Upper lobe of left lung (tissue), 6 donors: ENCODE data around the gene BSN. TPM values are rescaled to one million over a fixed set of nuclear protein-coding genes. Genes with fewer than 3 reads are reported as not detected.
A peak's percentile ranks its signal among the peaks of the same experiment; 100 is the strongest.

Experiments
- ATAC-seq, 2 donors: fragments of 200-7000 bp; cut with Tn5 transposase; one replicate each; pipeline ENCODE4 v1.9.1; 2022; ENCODE audit warnings: mild to moderate bottlenecking in 2 of 2, moderate library complexity in 2 of 2; ENCODE audit not compliant: low FRiP score in 2 of 2
- DNase-seq, 2 donors: peaks; one replicate each; pipeline ENCODE4 v3.0.0-alpha.2; 2019 to 2020
- H3K27ac ChIP-seq, 4 donors: fragments of 200-600 bp; sonication (generic); one replicate each; pipeline ENCODE4 v1.5.1; 2016 to 2019
- H3K27me3 ChIP-seq, 4 donors: fragments of 200-600 bp; sonication (generic); one replicate each; pipeline ENCODE4 v1.5.1; 2017 to 2019
- H3K36me3 ChIP-seq, 4 donors: fragments of 200-600 bp; sonication (generic); one replicate each; pipeline ENCODE4 v1.5.1; 2016 to 2019
- H3K4me1 ChIP-seq, 4 donors: fragments of 200-600 bp; sonication (generic); one replicate each; pipeline ENCODE4 v1.5.1; 2018 to 2019
- H3K4me3 ChIP-seq, 4 donors: fragments of 200-600 bp; sonication (generic); one replicate each; pipeline ENCODE4 v1.5.1; 2017 to 2019; ENCODE audit warnings: mild to moderate bottlenecking in 2 of 4, moderate library complexity in 1 of 4
- H3K9me3 ChIP-seq, 4 donors: fragments of 200-600 bp; sonication (generic); one replicate each; pipeline ENCODE4 v1.5.1; 2018 to 2019
- CTCF ChIP-seq, 6 experiments: fragments of 450-650 bp in 4 of 6; fragments of 200-600 bp in 2 of 6; sonication (generic) in 2 of 6; IDR thresholded peaks; one replicate each; pipeline ENCODE4 v1.5.1; 2016 to 2019; ENCODE audit warnings: antibody characterized with exemption in 6 of 6
- EP300 ChIP-seq, 4 donors: sonication (generic); formaldehyde crosslinking; IDR thresholded peaks; one replicate each; pipeline ENCODE4 v1.5.1; 2017; ENCODE audit warnings: antibody characterized with exemption in 4 of 4, control low read depth in 2 of 4
- POLR2A ChIP-seq, 4 donors: fragments of 450-650 bp; IDR thresholded peaks; one replicate each; pipeline ENCODE4 v1.5.1; 2016 to 2017; ENCODE audit warnings: antibody characterized with exemption in 4 of 4, mild to moderate bottlenecking in 2 of 4
- POLR2AphosphoS5 ChIP-seq, 2 donors: sonication (generic); formaldehyde crosslinking; IDR thresholded peaks; one replicate each; pipeline ENCODE4 v1.5.1; 2017; ENCODE audit warnings: antibody characterized with exemption in 2 of 2
- WGBS, 2 donors: methylation state at CpG; one replicate each; pipeline ENCODE4 v1.1.5; 2017 to 2018; 5-methylcytosine and 5-hydroxymethylcytosine counted together
- total RNA-seq, 6 donors: library from RNA; depleted of rRNA in 4 of 6; stranded (reverse); fragments of >200 nt in 4 of 6; gene quantifications; one replicate each; pipeline versions ENCODE4 v1.1.0 to v1.2.1, GENCODE V29; 2016 to 2021
- donor health status: DM: no; HTN: no; CAD: no; lungs with moderate emphysema.
- donor health status: DM: no; HTN: yes; CAD: no; lungs with severe emphysema.

The BSN gene
- total RNA-seq, 6 donors from 2014 or later, result 0.39 to 1.1 (median 0.72) TPM

- Histone ChIP-seq H3K36me3 (peaks cover 0 to 65% (median 46%) of the 10 kb centered on the region in 4 donors), H3K27ac (peak overlapping the region in 1 of 4 donors; percentile 5), H3K4me1 (peaks cover 0 to 12% (median 3%) of the 10 kb centered on the region in 4 donors), H3K27me3 (no peaks in the 10 kb centered on the region), H3K9me3 (no peaks in the 10 kb centered on the region), H3K4me3 (no peak overlapping the region)
- WGBS, 2 donors, result 86 to 90% methylated on average over 9 to 12 of the region's 16 CpGs
- no peak for TF ChIP-seq CTCF (IDR thresholded peaks at IDR 0.05)
- peak in 1 of 2 donors; percentile 61 for DNase-seq
- no peak for ATAC-seq
These were observed 145.2 kb downstream of the BSN start for GRCh38 chr3:49699281-49699979.

GRCh38 chr3:49700014-49700413 lies 145.7 kb downstream of the BSN start:
- TF ChIP-seq CTCF (IDR thresholded peaks at IDR 0.05), result no peak
- TF ChIP-seq EP300 (IDR thresholded peaks at IDR 0.05), result no peak
- TF ChIP-seq POLR2A (IDR thresholded peaks at IDR 0.05), result no peak
- no peak for TF ChIP-seq POLR2AphosphoS5 (IDR thresholded peaks at IDR 0.05)

GRCh38 chr3:49700453-49701128 lies 146.3 kb downstream of the BSN start:
- Histone ChIP-seq H3K9me3 (no peaks in the 10 kb centered on the region), H3K4me3 (no peak overlapping the region), H3K36me3 (peaks cover 2 to 76% (median 57%) of the 10 kb centered on the region in 4 donors), H3K27ac (no peak overlapping the region), H3K27me3 (no peaks in the 10 kb centered on the region), H3K4me1 (peaks cover 0 to 12% (median 3%) of the 10 kb centered on the region in 4 donors)
- peak in 1 of 2 donors; percentile 35 for DNase-seq
- TF ChIP-seq POLR2AphosphoS5 (IDR thresholded peaks at IDR 0.05) (no peak), POLR2A (IDR thresholded peaks at IDR 0.05) (no peak), EP300 (IDR thresholded peaks at IDR 0.05) (no peak), CTCF (IDR thresholded peaks at IDR 0.05) (no peak)
- ATAC-seq, result no peak
- 88 to 93% methylated on average over 12 to 13 of the region's 13 CpGs for WGBS, 2 donors

More at GRCh38 chr3:49700014-49700413, 145.7 kb downstream of the BSN start:
- H3K36me3 ChIP-seq, result peaks cover 0 to 70% (median 51%) of the 10 kb centered on the region in 4 donors
- DNase-seq (peak in 1 of 2 donors; percentile 25), ATAC-seq (no peak)
- no peaks in the 10 kb centered on the region for H3K9me3 ChIP-seq
- 88 to 92% methylated on average over 2 to 7 of the region's 8 CpGs for WGBS, 2 donors
- no peak overlapping the region for H3K4me3 ChIP-seq
- H3K27ac ChIP-seq, result no peak overlapping the region
- peaks cover 0 to 12% (median 3%) of the 10 kb centered on the region in 4 donors for H3K4me1 ChIP-seq
- no peaks in the 10 kb centered on the region for H3K27me3 ChIP-seq

- 87 to 88% methylated on average over 21 of the region's 21 CpGs for WGBS, 2 donors
- no peaks in the 10 kb centered on the region for H3K9me3 ChIP-seq
- H3K36me3 ChIP-seq, result peaks cover 2 to 85% (median 66%) of the 10 kb centered on the region in 4 donors
- no peak overlapping the region for H3K27ac ChIP-seq
- no peak for ATAC-seq
- TF ChIP-seq CTCF (IDR thresholded peaks at IDR 0.05) (peak in 3 of 6 experiments; percentile 24 to 48 (median 25)), POLR2A (IDR thresholded peaks at IDR 0.05) (no peak)
- DNase-seq, result peak in 1 of 2 donors; percentile 69
- H3K4me1 ChIP-seq, result peaks cover 0 to 12% (median 3%) of the 10 kb centered on the region in 4 donors
- H3K27me3 ChIP-seq, result no peaks in the 10 kb centered on the region
- H3K4me3 ChIP-seq, result no peak overlapping the region
These were observed 147.3 kb downstream of the BSN start for GRCh38 chr3:49701388-49702077.
